Activated CD8-positive, alpha-beta memory T cell treated with anti-CD3 and anti-CD28 coated beads for 36 hours (primary cell): ENCODE results near the gene ARVCF. TPM values are rescaled to one million over a fixed set of nuclear protein-coding genes. Genes with fewer than 3 reads are reported as not detected.

Experiments used
- CTCF ChIA-PET: fragments of 350-600 bp; sonication (Branson Sonifier 250); formaldehyde crosslinking; loops from one replicate; lab custom pipeline; 2021; ENCODE audit warnings: antibody characterized with exemption; lab: Charles Lee
- POLR2A ChIA-PET: fragments of 350-600 bp; sonication (Branson Sonifier 250); formaldehyde crosslinking; loops from one replicate; lab custom pipeline; 2021; ENCODE audit warnings: antibody characterized with exemption; lab: Charles Lee
- total RNA-seq, 2 experiments: library from RNA; stranded (reverse); gene quantifications; one replicate each; pipeline ENCODE4 v1.2.3, GENCODE V29; 2021

ARVCF gene
- total RNA-seq, 2 experiments from 2014 or later, result 0.70 to 1.8 TPM

DNA sequence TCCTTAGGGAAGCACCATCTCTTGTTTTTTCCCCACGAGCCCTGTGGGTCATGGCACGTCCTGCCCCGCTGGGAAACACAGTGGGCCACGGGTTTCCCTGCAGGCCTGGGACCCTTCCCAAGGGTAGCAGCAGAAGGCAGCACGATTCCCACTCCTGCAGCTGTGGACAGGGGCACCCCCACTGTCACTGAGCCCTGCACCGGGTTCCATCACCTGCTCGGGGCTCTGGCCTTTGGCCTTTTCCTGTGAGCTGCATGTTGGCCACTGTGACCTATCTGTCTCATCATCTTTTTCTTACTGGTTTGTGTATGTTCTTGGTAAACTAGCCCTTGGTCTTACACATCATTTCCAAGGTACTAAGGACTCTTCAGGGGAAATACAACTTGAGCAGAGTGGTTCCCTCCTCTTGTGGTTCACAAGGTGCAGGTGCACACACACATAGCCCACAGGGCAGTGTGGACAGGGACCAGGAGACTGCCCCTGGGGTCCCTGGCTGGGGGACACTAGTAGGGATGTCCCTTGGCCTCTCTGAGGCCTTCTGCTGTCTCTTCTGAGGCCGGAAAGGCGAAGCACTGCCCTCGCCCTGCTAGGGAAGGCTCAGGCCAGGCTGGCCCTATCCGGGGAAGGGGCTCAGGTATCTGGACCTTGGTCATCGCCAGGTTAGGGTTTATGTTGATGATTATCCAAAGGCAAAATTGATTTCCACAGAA lies 56.0 kb downstream of the ARVCF start:
- CTCF ChIA-PET, result no interaction called here
- POLR2A ChIA-PET, result no interaction called here

DNA sequence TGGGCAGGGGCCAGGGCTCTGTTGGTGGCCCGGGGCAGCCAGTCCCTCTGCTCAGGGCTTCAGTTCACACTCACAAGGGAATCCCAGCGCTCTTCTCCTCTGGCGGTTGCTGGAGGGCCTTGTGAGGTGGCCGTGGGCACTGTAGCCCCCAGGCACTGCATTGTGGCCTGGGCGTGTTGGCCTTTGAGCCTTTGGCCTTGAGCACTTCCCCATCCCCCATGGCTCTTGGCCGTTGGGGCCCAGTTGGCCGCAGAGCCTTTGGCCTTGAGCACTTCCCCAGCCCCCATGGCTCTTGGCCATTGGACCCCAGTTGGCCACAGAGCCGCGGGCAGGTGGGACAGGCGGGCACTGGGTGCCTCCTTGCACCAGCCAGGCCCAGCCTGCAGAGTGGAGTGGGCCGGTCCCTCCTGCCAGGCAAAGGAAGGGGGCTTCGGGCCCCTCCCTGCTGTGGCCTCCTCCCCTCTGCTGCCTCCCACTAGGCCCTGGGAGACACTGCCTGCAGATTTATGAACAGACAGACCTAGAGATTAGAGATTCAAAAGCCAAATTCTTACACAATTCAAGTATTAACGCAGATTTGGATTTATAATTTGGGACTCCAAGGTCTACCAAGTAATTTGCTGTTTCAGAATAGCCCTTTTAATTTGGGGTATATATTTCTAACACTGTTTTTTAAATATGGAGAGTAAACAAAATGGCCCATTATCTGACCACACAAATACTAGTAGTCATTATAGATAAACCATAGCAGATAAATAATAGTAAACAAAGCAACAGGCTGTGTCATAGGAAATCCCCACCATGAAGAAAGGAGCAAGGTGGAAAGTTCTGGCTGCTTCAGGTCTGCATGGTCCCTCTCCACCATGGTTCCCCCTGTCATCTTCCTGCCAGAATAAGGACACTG lies 56.8 kb downstream of the ARVCF start:
- ChIA-PET CTCF (no interaction called here), POLR2A (interaction anchor here (1.1 kb wide), 1 partner anchor 22 kb away, joined by 4 read pairs; no protein-coding TSS in a partner anchor)

DNA sequence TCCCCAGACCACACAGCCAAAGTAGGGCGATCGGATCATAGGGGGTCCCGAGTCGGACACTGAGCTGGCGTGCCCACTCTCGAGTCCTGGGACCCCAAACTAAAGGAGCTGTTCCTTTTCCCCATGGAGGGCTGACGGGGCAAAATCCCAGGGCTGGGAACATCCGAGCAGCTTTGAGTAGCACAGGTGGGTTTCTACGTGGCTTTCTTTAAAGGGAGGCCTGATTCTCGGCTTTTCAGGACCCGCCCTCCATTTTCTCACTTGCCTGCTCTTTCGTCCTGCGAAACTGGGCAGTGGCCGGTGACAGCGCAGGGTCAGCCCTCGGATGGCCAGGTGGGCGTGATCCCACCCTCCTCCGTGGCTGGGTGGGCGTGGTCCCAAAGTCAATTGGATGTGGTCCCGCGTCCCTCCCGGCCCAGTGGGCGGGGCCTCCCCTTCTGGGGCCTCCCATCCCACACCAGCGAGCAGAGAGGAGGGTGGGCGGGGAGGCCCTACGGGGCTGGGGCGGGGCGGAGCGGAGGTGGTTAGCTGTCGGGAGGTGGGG lies 57.5 kb downstream of the ARVCF start:
- POLR2A ChIA-PET, result interaction anchor here (0.7 to 1.1 kb wide), 3 partner anchors 22 to 133 kb away, joined by 3 to 4 read pairs (median 4); no protein-coding TSS in a partner anchor
- CTCF ChIA-PET, result no interaction called here

DNA sequence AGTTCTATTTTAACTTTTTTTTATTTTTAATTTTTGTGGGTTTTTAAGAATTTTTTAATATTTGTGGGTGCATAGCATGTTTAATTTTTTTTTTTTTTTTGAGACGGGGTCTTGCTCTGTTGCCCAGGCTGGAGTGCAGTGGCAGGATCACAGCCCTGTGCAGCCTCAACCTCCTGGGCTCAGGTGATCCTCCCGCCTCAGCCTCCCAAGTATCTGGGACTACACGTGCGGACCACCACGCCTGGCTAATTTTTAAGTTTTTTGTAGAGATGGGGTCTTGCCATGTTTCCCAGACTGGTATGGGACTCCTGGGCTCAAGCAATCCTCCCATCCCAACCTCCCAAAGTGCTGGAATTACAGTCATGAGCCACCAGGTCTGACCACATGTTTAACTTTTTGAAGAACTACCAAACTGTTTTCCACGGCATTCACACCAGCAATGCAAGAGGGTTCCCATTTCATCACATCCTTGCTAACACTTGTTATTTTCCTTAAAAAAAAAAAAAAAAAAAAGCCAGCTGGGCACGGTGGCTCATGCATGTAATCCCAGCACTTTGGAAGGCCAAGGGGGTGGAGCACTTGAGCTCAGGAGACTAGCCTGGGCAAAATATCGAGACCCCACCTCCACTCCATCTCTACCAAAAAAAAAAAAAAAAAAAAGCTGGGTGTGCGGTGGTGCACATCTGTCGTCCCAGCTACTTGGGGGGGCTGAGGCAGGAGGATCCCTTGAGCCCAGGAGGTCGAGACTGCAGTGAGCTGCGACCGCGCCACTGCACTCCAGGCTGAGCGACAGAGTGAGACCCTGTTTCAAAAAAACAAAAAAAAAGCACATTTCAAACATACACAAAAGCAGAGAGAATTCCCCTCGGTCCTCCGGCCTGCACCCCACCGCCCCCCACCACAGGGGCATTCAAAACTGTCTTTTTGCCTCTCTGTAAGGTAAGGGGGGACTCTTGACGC lies 58.3 kb downstream of the ARVCF start:
- CTCF ChIA-PET, result no interaction called here
- POLR2A ChIA-PET, result interaction anchor here (0.7 to 1.1 kb wide), 3 partner anchors 23 to 133 kb away, joined by 3 to 4 read pairs (median 4); no protein-coding TSS in a partner anchor

DNA sequence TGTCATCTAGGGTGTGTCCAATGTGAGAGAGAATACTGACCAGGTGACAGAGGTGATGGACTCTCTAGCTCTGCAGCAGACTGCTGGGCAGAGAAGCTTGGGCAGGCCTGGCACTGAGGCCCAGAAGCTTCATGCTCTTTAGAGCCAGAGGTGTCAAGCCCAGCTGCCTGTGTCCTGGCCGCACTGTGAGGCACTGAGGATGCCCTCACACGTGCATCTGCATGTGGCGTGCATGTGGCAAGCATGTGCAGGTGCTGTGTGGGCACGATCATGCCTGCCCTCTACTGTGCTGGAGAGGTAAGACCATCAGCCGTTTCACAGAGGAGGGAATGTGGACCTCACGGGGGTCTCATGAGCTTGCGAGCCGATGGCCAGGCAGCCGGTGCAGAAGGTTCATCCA lies 59.2 kb downstream of the ARVCF start:
- ChIA-PET POLR2A (no interaction called here), CTCF (interaction anchor here (1.1 to 2.1 kb wide), 3 partner anchors 10 to 16 kb away, joined by 3 to 4 read pairs (median 3); partner anchors contain the start of genes COMT and TXNRD2)

DNA sequence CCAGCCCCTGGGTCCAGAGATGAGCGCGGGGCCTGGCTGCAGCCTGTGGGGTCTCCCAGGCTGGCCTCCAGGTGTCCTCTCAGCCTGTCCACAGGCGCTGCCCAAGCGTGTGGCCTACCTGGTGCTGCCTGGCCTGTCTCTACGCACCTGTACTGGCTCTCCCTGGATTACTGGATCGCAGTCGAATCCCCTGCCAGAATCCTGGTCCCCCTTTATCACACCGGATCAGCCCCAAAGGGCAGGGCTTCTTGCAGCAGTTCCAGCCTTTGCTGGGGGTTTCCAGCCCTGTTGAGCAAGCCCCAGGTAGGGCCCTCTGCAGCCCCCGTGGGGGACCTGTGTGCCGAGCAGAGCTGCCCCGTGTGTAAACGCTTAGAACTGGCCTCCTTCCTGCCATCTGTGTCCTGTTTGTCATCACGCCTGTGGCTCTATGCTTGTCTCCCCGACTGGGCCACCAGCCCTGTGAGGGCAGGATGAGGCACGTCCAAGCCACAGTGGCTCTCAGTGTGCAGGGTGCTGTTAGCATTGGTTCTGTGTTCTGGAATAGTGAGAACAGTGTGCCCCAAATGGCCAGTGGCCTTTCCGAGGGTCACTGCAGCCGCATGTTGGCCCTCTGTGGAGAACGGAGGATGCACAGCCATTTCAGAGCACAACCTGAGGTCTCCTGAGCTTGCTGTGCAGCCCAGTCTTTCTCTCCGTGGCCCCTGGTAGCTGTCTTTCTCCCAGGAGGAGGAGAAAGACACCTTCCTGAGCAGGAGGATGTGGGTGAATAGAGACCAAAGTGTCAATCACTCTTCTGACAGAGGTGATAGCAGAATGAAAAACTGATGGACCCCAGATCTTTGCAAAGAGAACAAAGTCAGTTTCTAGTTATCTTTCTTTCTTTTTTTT lies 61.1 kb downstream of the ARVCF start:
- CTCF ChIA-PET, result interaction anchor here (0.6 to 2.1 kb wide), 4 partner anchors 8 to 908 kb away, joined by 3 to 11 read pairs (median 4); no protein-coding TSS in a partner anchor
- POLR2A ChIA-PET, result interaction anchor here (0.6 kb wide), 1 partner anchor 18 kb away, joined by 3 read pairs; no protein-coding TSS in a partner anchor

DNA sequence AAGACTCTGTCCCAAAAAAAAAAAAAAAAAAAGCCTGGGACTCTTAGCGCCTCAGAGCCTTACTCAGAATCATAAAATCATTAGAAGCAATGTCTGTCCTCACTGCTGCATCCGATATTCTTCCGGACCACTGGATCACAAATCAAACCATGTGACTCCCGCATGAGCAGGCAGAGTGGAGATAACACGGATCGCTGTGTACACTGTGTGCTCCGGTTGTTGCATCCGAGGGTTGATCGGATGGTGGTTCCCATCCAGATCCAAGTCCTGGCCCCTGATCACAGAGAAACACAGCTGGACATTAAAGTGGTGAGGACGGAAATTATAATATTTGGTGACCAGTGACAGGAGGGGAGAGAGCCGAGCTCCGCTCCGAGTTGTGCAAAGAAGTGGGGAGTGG lies 65.3 kb downstream of the ARVCF start:
- POLR2A ChIA-PET, result no interaction called here
- CTCF ChIA-PET, result no interaction called here

DNA sequence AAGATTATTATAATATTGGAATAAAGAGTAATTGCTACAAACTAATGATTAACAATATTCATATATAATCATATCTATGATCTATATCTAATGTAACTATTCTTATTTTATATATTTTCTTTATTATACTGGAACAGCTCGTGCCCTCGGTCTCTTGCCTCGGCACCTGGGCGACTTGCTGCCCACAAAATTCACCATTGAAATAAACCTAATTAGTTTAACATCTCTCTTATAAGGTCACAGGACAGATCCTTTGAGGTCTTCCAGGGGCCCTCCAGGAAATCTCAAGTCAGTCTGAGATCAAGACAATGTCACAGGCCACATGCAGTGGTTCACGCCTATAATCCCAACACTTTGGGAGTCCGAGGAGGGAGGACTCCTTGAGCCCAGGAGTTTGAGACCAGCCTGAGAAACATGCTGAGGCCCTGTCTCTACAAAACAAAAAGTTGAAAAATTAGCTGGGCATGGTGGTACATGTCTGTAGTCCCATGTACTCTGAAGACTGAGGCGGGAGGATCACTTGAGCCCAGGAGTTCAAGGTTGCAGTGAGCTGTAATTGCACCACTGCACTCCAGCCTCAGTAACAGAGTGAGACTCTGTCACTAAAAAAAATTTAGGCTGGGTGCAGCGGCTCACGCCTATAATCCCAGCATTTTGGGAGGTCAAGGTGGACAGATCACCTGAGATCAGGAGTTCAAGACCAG lies 68.4 kb downstream of the ARVCF start:
- CTCF ChIA-PET, result interaction anchor here (1.2 to 1.4 kb wide), 2 partner anchors 9 to 218 kb away, joined by 4 to 7 read pairs; no protein-coding TSS in a partner anchor

DNA sequence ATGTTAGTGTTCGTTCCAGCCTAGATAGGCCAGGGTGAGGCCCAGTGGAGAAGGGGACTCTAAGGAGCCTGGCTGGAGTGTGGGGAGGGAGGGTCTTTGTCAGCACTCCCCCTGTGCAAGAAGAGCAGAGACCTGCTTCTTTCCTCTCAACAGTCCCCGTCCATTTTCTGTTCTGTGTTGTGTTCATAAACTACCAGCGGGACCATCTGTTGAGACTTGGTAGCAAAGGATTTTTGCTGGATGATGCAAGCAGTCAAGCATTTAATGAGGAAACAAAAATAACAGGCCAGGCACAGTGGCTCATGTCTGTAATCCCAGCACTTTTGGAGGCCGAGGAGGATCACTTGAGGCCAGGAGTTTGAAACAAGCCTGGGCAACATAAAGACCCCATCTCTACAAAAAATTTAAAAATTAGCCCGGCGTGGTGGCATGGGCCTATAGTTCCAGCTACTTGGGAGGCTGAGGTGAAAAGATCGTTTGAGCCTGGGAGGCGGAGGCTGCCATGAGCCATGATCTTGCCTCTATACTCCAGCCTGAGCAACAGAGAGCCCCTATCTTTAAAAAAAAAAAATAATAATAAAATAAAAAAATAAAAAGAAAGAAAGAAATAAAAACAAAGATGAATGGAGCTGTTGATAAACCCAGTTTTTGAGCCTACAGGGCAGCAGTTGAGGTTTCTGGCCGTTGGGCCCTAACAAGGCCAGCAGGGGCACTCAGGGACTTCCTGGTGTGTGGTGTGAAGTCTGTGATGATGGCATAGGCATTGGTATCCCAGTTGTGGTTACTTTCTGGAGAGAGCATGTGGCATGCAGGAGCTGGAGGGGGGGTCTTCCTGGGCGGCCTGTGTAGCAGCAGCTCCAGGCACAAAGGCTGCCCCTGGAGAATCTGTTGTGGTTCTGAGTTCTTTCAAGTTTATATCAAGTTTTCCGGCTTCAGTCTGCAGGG lies 73.3 kb downstream of the ARVCF start:
- POLR2A ChIA-PET, result interaction anchor here (0.7 kb wide), 1 partner anchor 749 kb away, joined by 3 read pairs; no protein-coding TSS in a partner anchor
- CTCF ChIA-PET, result interaction anchor here (0.6 to 1.5 kb wide), 5 partner anchors 10 to 213 kb away, joined by 3 to 4 read pairs (median 3); no protein-coding TSS in a partner anchor

More for the DNA sequence above, 68.4 kb downstream of the ARVCF start:
- POLR2A ChIA-PET, result interaction anchor here (0.6 kb wide), 1 partner anchor 99 kb away, joined by 7 read pairs; no protein-coding TSS in a partner anchor

DNA sequence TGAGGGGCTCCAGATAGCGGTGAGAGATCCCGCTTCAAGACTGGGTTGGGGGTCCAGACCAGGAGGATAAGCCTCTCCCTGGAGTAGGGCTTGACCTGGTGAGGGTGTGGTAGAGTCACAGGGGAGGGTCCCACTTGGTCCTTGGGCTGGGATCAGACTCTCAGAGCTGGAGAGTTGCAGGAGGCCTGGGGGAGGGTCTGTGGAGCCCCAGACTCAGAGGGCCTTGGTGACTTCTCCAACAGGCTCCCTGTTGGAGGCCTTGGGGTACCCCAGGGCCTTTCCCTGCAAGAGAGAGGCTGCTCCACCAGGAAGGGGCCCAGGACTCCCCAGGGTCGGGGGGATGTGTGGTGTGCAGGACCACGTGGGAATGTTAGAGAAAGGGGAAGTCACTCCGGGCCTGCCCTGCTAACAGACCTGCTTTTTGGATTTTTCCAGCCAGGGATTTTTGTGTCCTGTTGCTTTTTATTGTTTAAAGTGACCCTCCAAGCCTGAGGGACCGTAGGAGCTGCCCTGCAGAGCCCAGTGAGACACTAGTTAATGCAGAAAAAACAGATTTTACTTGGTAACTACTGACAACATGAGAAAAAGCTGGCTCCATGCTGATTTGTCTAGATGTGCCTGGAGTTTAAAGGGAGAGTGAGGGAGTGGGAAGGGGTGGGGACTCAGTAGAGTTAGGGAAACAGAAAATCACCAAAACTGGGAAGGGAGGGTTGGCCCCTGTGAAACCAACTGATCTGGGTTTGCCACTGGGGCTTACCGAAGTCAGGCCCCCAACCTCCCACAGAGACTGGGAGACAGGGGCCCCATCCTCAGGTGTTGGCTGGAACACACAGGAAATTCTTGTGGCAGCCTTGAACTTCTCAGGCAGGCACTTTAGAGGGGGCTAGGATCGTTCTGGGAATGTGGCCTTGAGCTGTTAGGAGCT lies 74.2 kb downstream of the ARVCF start:
- CTCF ChIA-PET, result interaction anchor here (0.6 to 1.5 kb wide), 3 partner anchors 14 to 212 kb away, joined by 3 to 4 read pairs (median 3); no protein-coding TSS in a partner anchor
- POLR2A ChIA-PET, result interaction anchor here (0.8 to 1.4 kb wide), 2 partner anchors 88 to 219 kb away, joined by 4 read pairs; partner anchors contain the start of genes GNB1L, GP1BB and RTL10

DNA sequence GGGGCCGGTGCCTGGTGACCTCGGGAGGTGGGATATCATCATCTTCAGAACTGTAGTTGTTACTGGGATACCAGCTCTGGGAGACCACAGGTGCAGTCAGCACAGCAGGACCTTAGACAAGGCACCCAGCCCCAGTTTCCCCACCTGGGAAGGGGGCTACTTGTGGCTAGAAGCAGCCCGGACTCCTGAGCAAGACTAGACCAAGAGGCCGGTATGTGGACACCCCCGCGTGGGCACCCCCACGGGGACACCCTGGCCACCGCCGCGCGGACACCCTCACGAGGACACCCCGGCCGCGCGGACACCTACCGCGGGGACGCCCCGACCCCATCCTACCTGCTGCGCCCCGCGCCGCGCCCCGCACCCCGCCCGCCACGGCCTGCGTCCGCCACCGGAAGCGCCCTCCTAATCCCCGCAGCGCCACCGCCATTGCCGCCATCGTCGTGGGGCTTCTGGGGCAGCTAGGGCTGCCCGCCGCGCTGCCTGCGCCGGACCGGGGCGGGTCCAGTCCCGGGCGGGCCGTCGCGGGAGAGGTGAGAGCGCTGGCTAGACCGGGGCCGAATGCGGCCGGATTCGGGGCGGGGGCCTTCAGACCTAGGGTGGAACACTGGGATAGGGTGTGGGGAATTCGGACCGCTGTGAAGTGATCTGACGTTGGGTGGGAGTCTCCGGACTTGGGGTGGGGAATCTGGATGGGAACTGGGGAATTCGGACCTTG lies 75.1 kb downstream of the ARVCF start, which contains the start of the genes COMT and TXNRD2:
TSS of gene COMT (plus strand) at position 408 of the 718 bp plus-strand sequence. CDS start 20,755 bp downstream, outside the sequence.
TSS of gene TXNRD2 (minus strand) at position 454 of the 718 bp plus-strand sequence. CDS start at position 439, 15 bp downstream.
- POLR2A ChIA-PET, result interaction anchor here (0.8 to 1.4 kb wide), 3 partner anchors 86 to 218 kb away, joined by 3 to 4 read pairs (median 4); partner anchors contain the start of genes GNB1L, GP1BB and RTL10

DNA sequence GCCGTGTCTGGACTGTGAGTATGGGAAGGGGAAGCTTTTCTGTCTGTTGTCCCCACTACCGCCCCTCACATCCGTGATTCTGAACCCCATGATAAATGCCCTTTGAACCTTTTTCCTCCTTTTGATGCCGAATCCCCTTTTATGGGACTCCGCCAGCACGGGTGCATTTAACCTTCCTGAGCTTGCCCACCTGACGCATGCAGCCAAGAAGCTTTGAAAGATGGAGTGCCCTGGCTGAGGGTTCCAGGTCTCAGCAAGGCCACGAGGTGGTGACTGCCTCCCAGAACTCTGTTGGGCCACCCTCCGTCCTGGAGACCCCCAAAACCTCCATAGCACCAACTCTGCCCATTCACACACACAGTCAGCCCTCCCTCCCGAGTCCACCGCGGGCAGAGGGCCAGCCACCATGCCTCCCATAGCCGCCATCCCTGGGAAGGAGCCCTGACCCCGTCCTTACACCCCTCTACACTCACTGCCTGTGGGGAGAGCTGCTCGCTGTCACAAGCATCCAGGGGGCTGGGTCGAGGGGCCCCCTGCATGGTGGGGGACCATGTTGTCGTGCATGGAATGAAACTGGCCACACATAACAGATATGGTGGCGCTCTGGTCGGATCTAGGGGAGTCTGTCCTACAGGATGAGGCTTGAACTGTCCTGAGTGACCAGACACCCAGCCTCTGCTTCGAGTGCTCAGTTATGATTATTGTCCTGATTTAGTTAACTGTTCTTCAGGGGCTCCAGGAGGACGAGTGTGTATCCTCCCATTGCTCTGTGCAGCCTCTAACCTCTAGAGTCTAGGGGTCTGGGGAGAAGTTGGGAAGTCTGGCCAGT lies 75.9 kb downstream of the ARVCF start:
- ChIA-PET CTCF (interaction anchor here (0.6 to 1.8 kb wide), 4 partner anchors 16 to 49 kb away, joined by 3 to 5 read pairs (median 3); no protein-coding TSS in a partner anchor), POLR2A (interaction anchor here (1.4 kb wide), 2 partner anchors 85 to 217 kb away, joined by 3 to 4 read pairs; partner anchors contain the start of gene GP1BB)

More for the DNA sequence above, 75.1 kb downstream of the ARVCF start, which contains the start of the genes COMT and TXNRD2:
- CTCF ChIA-PET, result interaction anchor here (0.6 to 1.8 kb wide), 5 partner anchors 15 to 211 kb away, joined by 3 to 5 read pairs (median 3); no protein-coding TSS in a partner anchor
